HL-60 (cell line): ENCODE results near the gene XRCC4.

ENCODE experiments used
- DNase-seq, 2 experiments: peaks; one replicate each; pipeline ENCODE4 v3.0.0-alpha.2; 2010 to 2020; ENCODE audit warnings: low read depth in 1 of 2, low spot score in 1 of 2
- H3K27ac ChIP-seq: fragments of 250-450 bp; sonication (Bioruptor Pico); replicated peaks from 2 replicates; pipeline ENCODE4 v1.5.1; 2020; ENCODE audit warnings: mild to moderate bottlenecking, moderate library complexity
- H3K27me3 ChIP-seq: fragments of 250-450 bp; sonication (Bioruptor Pico); 2 replicates; pipeline ENCODE4 v1.5.1; 2021; ENCODE audit warnings: mild to moderate bottlenecking, moderate library complexity; ENCODE audit not compliant: insufficient read depth, poor library complexity, severe bottlenecking
- H3K4me3 ChIP-seq: replicated peaks from 2 replicates; pipeline ENCODE4 v1.5.1; 2011; ENCODE audit warnings: mild to moderate bottlenecking, control low read depth, low read length; ENCODE audit not compliant: insufficient read depth
- GABPA ChIP-seq: IDR thresholded peaks from 2 replicates; pipeline ENCODE4 v1.6.1; 2012; ENCODE audit warnings: low read depth
- POLR2AphosphoS5 ChIP-seq: IDR thresholded peaks from 2 replicates; pipeline ENCODE4 v1.6.1; 2012; ENCODE audit warnings: low read depth
- SPI1 ChIP-seq: IDR thresholded peaks from 2 replicates; pipeline ENCODE4 v1.6.1; 2012; ENCODE audit warnings: low read depth, mild to moderate bottlenecking, borderline replicate concordance
- TF ChIP-seq, protein P1 (sequence below): IDR thresholded peaks from one replicate; pipeline ENCODE4 v1.5.1; 2011; ENCODE audit warnings: low read length, control low read depth, inconsistent platforms; ENCODE audit not compliant: insufficient read depth
- TF ChIP-seq, protein P2 (sequence below): IDR thresholded peaks from 2 replicates; pipeline ENCODE4 v1.6.1; 2012; ENCODE audit warnings: low read depth; ENCODE audit not compliant: insufficient replicate concordance

The XRCC4 gene

DNA sequence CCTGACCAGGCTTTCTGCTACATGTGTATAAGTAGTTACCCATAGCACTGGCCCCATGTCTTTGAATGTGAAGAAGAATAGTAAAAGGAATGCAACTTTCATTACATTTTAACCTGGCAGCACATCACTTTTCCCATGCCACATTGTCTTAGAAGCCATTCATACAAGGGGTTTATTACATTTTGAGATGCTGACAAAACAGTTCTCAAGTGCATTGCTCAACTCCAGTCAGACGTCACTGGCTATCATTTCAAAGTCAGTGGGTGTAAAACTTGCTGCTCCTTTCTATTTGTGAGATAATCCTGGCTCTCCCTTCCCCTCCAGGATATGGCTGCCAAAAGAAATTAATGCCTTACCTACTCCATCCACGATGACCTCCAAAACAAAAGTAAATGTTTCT is 297.2 kb downstream of the XRCC4 start:
- no peak for DNase-seq
- TF ChIP-seq, protein P1, sequence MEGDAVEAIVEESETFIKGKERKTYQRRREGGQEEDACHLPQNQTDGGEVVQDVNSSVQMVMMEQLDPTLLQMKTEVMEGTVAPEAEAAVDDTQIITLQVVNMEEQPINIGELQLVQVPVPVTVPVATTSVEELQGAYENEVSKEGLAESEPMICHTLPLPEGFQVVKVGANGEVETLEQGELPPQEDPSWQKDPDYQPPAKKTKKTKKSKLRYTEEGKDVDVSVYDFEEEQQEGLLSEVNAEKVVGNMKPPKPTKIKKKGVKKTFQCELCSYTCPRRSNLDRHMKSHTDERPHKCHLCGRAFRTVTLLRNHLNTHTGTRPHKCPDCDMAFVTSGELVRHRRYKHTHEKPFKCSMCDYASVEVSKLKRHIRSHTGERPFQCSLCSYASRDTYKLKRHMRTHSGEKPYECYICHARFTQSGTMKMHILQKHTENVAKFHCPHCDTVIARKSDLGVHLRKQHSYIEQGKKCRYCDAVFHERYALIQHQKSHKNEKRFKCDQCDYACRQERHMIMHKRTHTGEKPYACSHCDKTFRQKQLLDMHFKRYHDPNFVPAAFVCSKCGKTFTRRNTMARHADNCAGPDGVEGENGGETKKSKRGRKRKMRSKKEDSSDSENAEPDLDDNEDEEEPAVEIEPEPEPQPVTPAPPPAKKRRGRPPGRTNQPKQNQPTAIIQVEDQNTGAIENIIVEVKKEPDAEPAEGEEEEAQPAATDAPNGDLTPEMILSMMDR: no peak
- TF ChIP-seq SPI1 (no peak), POLR2AphosphoS5 (no peak), GABPA (no peak)
- TF ChIP-seq, protein P2, sequence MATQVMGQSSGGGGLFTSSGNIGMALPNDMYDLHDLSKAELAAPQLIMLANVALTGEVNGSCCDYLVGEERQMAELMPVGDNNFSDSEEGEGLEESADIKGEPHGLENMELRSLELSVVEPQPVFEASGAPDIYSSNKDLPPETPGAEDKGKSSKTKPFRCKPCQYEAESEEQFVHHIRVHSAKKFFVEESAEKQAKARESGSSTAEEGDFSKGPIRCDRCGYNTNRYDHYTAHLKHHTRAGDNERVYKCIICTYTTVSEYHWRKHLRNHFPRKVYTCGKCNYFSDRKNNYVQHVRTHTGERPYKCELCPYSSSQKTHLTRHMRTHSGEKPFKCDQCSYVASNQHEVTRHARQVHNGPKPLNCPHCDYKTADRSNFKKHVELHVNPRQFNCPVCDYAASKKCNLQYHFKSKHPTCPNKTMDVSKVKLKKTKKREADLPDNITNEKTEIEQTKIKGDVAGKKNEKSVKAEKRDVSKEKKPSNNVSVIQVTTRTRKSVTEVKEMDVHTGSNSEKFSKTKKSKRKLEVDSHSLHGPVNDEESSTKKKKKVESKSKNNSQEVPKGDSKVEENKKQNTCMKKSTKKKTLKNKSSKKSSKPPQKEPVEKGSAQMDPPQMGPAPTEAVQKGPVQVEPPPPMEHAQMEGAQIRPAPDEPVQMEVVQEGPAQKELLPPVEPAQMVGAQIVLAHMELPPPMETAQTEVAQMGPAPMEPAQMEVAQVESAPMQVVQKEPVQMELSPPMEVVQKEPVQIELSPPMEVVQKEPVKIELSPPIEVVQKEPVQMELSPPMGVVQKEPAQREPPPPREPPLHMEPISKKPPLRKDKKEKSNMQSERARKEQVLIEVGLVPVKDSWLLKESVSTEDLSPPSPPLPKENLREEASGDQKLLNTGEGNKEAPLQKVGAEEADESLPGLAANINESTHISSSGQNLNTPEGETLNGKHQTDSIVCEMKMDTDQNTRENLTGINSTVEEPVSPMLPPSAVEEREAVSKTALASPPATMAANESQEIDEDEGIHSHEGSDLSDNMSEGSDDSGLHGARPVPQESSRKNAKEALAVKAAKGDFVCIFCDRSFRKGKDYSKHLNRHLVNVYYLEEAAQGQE: no peak
- Histone ChIP-seq H3K27me3 (no peaks in the 10 kb centered on the region), H3K27ac (no peak overlapping the region), H3K4me3 (no peak overlapping the region)

- DNase-seq: no peak
- H3K27ac ChIP-seq: no peak overlapping the region
- TF ChIP-seq GABPA (no peak), POLR2AphosphoS5 (no peak), SPI1 (no peak)
- TF ChIP-seq, protein P1: no peak
- TF ChIP-seq, protein P2: no peak
- no peak overlapping the region for H3K4me3 ChIP-seq
- H3K27me3 ChIP-seq: no peaks in the 10 kb centered on the region
Measured at GRCh38 chr5:83375049-83375745, 297.9 kb downstream of the XRCC4 start.

DNA sequence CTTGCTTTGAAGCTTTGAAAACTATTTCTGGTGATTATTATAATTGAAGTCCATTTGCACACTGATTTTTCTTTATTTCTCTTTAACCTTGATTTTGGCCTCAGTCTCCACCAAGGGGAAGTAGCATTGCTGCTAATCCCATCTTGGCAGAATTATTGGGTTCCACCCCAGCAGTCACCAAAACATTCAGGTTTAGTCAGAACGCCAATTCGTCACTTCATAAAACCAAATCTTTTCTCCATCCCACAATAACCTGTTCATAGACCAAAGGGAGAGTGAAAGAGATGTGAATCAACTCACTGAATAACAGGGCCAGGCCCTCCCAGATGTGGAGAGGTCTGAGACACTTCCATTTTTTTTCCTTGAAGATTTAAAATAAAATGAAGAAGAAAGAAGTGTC is 299.1 kb downstream of the XRCC4 start:
- TF ChIP-seq, protein P1: no peak
- TF ChIP-seq GABPA: no peak
- no peak for TF ChIP-seq POLR2AphosphoS5
- no peak for TF ChIP-seq SPI1
- TF ChIP-seq, protein P2: no peak
- no peak for DNase-seq
- Histone ChIP-seq H3K27me3 (no peaks in the 10 kb centered on the region), H3K27ac (no peak overlapping the region), H3K4me3 (no peak overlapping the region)
